ENCODE measurements around the gene TPK1.

DNA sequence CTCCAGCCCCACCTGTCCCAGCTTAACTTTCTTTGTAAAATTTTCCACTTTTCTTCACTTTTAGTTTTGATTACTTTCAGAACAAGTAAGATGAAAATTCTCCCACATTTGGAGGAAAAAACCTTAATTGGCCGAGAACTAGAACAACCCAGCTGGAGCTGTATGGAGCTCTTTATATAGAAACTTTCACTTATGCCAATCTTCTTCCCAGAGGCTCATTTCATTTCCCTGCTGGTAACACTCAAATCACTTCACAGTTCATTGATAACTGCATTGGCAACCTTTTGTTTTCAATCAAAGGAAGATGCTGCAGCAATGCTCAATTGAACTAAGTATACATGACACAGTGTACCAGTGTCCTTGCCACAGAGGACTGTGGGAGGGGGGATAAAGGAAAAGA is 256.2 kb downstream of the TPK1 start:
- TF ChIP-seq RAD21 (conservative IDR thresholded peaks at IDR 0.05 in 1 of 2, IDR thresholded peaks at IDR 0.05 in 1 of 2), result no peak
- TF ChIP-seq RFX5 (IDR thresholded peaks at IDR 0.05), result no peak
- no peak for TF ChIP-seq NR3C1 (IDR thresholded peaks at IDR 0.05)
- TF ChIP-seq, protein P1, sequence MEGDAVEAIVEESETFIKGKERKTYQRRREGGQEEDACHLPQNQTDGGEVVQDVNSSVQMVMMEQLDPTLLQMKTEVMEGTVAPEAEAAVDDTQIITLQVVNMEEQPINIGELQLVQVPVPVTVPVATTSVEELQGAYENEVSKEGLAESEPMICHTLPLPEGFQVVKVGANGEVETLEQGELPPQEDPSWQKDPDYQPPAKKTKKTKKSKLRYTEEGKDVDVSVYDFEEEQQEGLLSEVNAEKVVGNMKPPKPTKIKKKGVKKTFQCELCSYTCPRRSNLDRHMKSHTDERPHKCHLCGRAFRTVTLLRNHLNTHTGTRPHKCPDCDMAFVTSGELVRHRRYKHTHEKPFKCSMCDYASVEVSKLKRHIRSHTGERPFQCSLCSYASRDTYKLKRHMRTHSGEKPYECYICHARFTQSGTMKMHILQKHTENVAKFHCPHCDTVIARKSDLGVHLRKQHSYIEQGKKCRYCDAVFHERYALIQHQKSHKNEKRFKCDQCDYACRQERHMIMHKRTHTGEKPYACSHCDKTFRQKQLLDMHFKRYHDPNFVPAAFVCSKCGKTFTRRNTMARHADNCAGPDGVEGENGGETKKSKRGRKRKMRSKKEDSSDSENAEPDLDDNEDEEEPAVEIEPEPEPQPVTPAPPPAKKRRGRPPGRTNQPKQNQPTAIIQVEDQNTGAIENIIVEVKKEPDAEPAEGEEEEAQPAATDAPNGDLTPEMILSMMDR (IDR thresholded peaks at IDR 0.05), result no peak
- TF ChIP-seq HEYL (CRISPR knock-in tag; IDR thresholded peaks at IDR 0.05), result no peak
- TF ChIP-seq, protein P2, sequence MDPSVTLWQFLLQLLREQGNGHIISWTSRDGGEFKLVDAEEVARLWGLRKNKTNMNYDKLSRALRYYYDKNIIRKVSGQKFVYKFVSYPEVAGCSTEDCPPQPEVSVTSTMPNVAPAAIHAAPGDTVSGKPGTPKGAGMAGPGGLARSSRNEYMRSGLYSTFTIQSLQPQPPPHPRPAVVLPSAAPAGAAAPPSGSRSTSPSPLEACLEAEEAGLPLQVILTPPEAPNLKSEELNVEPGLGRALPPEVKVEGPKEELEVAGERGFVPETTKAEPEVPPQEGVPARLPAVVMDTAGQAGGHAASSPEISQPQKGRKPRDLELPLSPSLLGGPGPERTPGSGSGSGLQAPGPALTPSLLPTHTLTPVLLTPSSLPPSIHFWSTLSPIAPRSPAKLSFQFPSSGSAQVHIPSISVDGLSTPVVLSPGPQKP (IDR thresholded peaks at IDR 0.05; ENCODE audit: low read depth, low read length), result no peak
- TF ChIP-seq CHD2 (IDR thresholded peaks at IDR 0.05; ENCODE audit: low read length, partially characterized antibody), result no peak
- no peak for TF ChIP-seq ZNF302 (CRISPR knock-in tag; IDR thresholded peaks at IDR 0.05)
- TF ChIP-seq MAZ (IDR thresholded peaks at IDR 0.05; ENCODE audit: borderline replicate concordance, low read depth, low read length), result no peak
- no peak for TF ChIP-seq JUNB (IDR thresholded peaks at IDR 0.05)
- TF ChIP-seq, protein P3, sequence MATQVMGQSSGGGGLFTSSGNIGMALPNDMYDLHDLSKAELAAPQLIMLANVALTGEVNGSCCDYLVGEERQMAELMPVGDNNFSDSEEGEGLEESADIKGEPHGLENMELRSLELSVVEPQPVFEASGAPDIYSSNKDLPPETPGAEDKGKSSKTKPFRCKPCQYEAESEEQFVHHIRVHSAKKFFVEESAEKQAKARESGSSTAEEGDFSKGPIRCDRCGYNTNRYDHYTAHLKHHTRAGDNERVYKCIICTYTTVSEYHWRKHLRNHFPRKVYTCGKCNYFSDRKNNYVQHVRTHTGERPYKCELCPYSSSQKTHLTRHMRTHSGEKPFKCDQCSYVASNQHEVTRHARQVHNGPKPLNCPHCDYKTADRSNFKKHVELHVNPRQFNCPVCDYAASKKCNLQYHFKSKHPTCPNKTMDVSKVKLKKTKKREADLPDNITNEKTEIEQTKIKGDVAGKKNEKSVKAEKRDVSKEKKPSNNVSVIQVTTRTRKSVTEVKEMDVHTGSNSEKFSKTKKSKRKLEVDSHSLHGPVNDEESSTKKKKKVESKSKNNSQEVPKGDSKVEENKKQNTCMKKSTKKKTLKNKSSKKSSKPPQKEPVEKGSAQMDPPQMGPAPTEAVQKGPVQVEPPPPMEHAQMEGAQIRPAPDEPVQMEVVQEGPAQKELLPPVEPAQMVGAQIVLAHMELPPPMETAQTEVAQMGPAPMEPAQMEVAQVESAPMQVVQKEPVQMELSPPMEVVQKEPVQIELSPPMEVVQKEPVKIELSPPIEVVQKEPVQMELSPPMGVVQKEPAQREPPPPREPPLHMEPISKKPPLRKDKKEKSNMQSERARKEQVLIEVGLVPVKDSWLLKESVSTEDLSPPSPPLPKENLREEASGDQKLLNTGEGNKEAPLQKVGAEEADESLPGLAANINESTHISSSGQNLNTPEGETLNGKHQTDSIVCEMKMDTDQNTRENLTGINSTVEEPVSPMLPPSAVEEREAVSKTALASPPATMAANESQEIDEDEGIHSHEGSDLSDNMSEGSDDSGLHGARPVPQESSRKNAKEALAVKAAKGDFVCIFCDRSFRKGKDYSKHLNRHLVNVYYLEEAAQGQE (IDR thresholded peaks at IDR 0.05), result no peak
- TF ChIP-seq EHMT2 (IDR thresholded peaks at IDR 0.05; ENCODE audit: low read depth), result no peak
- TF ChIP-seq RCOR1 (IDR thresholded peaks at IDR 0.05; ENCODE audit: low read depth, low read length), result no peak
